SU-DHL-6 (cell line): ENCODE results near the gene TOGARAM2.

Source experiments
- CTCF ChIP-seq: fragments of 200-600 bp; sonication (generic); IDR thresholded peaks from one replicate; pipeline ENCODE4 v1.5.1; 2017; ENCODE audit warnings: antibody characterized with exemption, mild to moderate bottlenecking, low read length, moderate library complexity; ENCODE audit not compliant: insufficient read depth, poor library complexity, severe bottlenecking
- EZH2phosphoT487 ChIP-seq: fragments of 200-600 bp; sonication (generic), shearing (Covaris generic); conservative IDR thresholded peaks from 2 replicates; pipeline ENCODE4 v1.6.1; 2018; ENCODE audit warnings: mild to moderate bottlenecking, antibody characterized with exemption, low read length, moderate library complexity, mixed read lengths

- TF ChIP-seq CTCF (no peak), EZH2phosphoT487 (no peak)
These were observed 84.1 kb downstream of the TOGARAM2 start for GRCh38 chr2:29065068-29065811.
